Neural cell (in vitro differentiated cells): Measurements from ENCODE around the gene SGMS2. TPM values are rescaled to one million over a fixed set of nuclear protein-coding genes. Genes with fewer than 3 reads are reported as not detected.

Experiments used
- H2AFZ ChIP-seq: fragments of 200-600, 300-800 bp; sonication (generic), shearing (Covaris generic); 2 replicates; pipeline ENCODE4 v1.6.0; 2014; ENCODE audit warnings: low read depth, mild to moderate bottlenecking, antibody characterized with exemption, low read length, moderate library complexity
- H3F3A ChIP-seq: fragments of 200-600 bp; shearing (Covaris generic); 2 replicates; pipeline ENCODE4 v1.6.1; 2016; ENCODE audit warnings: mild to moderate bottlenecking, moderate library complexity, mixed read lengths, antibody characterized with exemption, low read length; ENCODE audit not compliant: insufficient read depth, poor library complexity, severe bottlenecking
- H3K27ac ChIP-seq: fragments of 200-600, 300-800 bp; sonication (generic), shearing (Covaris generic); 2 replicates; pipeline ENCODE4 v1.5.1; 2014; ENCODE audit warnings: mild to moderate bottlenecking, low read length, moderate library complexity
- H3K27me3 ChIP-seq: fragments of 300-800, 200-600 bp; sonication (generic), shearing (Covaris generic); 2 replicates; pipeline ENCODE4 v1.6.0; 2014; ENCODE audit warnings: mild to moderate bottlenecking, low read depth, low read length, moderate library complexity; ENCODE audit not compliant: insufficient read depth
- H3K36me3 ChIP-seq: fragments of 300-800, 200-600 bp; sonication (generic), shearing (Covaris generic); 2 replicates; pipeline ENCODE4 v1.5.1; 2014; ENCODE audit warnings: mild to moderate bottlenecking, antibody characterized with exemption, low read length, moderate library complexity; ENCODE audit not compliant: insufficient read depth
- H3K4me2 ChIP-seq: fragments of 300-800, 200-600 bp; sonication (generic), shearing (Covaris generic); 2 replicates; pipeline ENCODE4 v1.6.0; 2014; ENCODE audit warnings: mild to moderate bottlenecking, low read length
- H3K4me3 ChIP-seq: fragments of 300-800, 200-600 bp; sonication (generic), shearing (Covaris generic); 2 replicates; pipeline ENCODE4 v1.5.1; 2014; ENCODE audit warnings: mild to moderate bottlenecking, low read length, moderate library complexity
- H3K79me2 ChIP-seq: fragments of 200-600 bp; shearing (Covaris generic); replicated peaks from 2 replicates; pipeline ENCODE4 v1.6.0; 2014; ENCODE audit warnings: mild to moderate bottlenecking, low read length, moderate library complexity; ENCODE audit not compliant: insufficient read depth
- H3K9ac ChIP-seq: fragments of 300-800, 200-600 bp; sonication (generic), shearing (Covaris generic); 2 replicates; pipeline ENCODE4 v1.6.1; 2016; ENCODE audit warnings: mild to moderate bottlenecking, low read length, mixed read lengths
- H3K9me2 ChIP-seq: fragments of 200-600 bp; shearing (Covaris generic); 2 replicates; pipeline ENCODE4 v1.6.1; 2016; ENCODE audit warnings: mild to moderate bottlenecking, low read length, mixed read lengths; ENCODE audit not compliant: insufficient read depth
- H3K9me3 ChIP-seq: fragments of 200-600, 300-800 bp; sonication (generic), shearing (Covaris generic); 2 replicates; pipeline ENCODE4 v1.6.1; 2016; ENCODE audit warnings: mild to moderate bottlenecking, mixed run types, low read length, moderate library complexity, mixed read lengths
- H4K20me1 ChIP-seq: fragments of 200-600 bp; shearing (Covaris generic); 2 replicates; pipeline ENCODE4 v1.6.1; 2016; ENCODE audit warnings: mild to moderate bottlenecking, mixed run types; ENCODE audit not compliant: insufficient read depth
- CTCF ChIP-seq: fragments of 450-650 bp; IDR thresholded peaks from 2 replicates; pipeline ENCODE4 v1.5.1; 2014; ENCODE audit warnings: antibody characterized with exemption, mild to moderate bottlenecking, moderate library complexity; ENCODE audit not compliant: poor library complexity, severe bottlenecking
- EP300 ChIP-seq: fragments of 450-650 bp; conservative IDR thresholded peaks from 2 replicates; pipeline ENCODE4 v1.6.1; 2014; ENCODE audit warnings: antibody characterized with exemption, mild to moderate bottlenecking, moderate library complexity; ENCODE audit not compliant: poor library complexity, severe bottlenecking
- EZH2 ChIP-seq: fragments of 200-600, 300-800 bp; shearing (Covaris generic), sonication (generic); IDR thresholded peaks from 2 replicates; pipeline ENCODE4 v1.6.1; 2014; ENCODE audit warnings: antibody characterized with exemption, low read length, borderline replicate concordance, mild to moderate bottlenecking; ENCODE audit not compliant: insufficient read depth, poor library complexity, severe bottlenecking
- MXI1 ChIP-seq: fragments of 450-650 bp; conservative IDR thresholded peaks from 2 replicates; pipeline ENCODE4 v1.6.1; 2014; ENCODE audit warnings: antibody characterized with exemption, mild to moderate bottlenecking; ENCODE audit not compliant: poor library complexity, severe bottlenecking
- POLR2AphosphoS5 ChIP-seq: IDR thresholded peaks from 2 replicates; pipeline ENCODE4 v1.6.1; 2012
- RAD21 ChIP-seq: fragments of 450-650 bp; conservative IDR thresholded peaks from 2 replicates; pipeline ENCODE4 v1.6.1; 2014; ENCODE audit warnings: antibody characterized with exemption, mild to moderate bottlenecking, moderate library complexity
- REST ChIP-seq: IDR thresholded peaks from 2 replicates; pipeline ENCODE4 v1.6.1; 2012; ENCODE audit warnings: borderline replicate concordance
- SMC3 ChIP-seq: fragments of 450-650 bp; conservative IDR thresholded peaks from 2 replicates; pipeline ENCODE4 v1.6.1; 2014; ENCODE audit warnings: antibody characterized with exemption, mild to moderate bottlenecking, moderate library complexity; ENCODE audit not compliant: poor library complexity
- TAF1 ChIP-seq: IDR thresholded peaks from 2 replicates; pipeline ENCODE4 v1.6.1; 2012; ENCODE audit warnings: low read depth
- polyA plus RNA-seq: library from polyadenylated mRNA; depleted of rRNA; stranded (reverse); fragments of >200 nt; gene quantifications from 2 replicates; pipeline ENCODE4 v1.2.3, GENCODE V29; 2014

Gene SGMS2
- polyA plus RNA-seq, 1 donor from 2014 or later: 0.15 TPM

- Histone ChIP-seq H3K79me2 (no peaks in the 10 kb centered on the region), H2AFZ (no peak overlapping the region), H3K9me2 (no peaks in the 10 kb centered on the region), H3K27me3 (peaks cover 3% of the 10 kb centered on the region), H3K9me3 (no peaks in the 10 kb centered on the region), H4K20me1 (no peaks in the 10 kb centered on the region), H3K9ac (no peak overlapping the region), H3K27ac (no peak overlapping the region), H3K36me3 (no peaks in the 10 kb centered on the region), H3K4me3 (no peak overlapping the region), H3F3A (no peaks in the 10 kb centered on the region), H3K4me2 (no peak overlapping the region)
- TF ChIP-seq EP300 (no peak), CTCF (no peak), SMC3 (no peak), REST (no peak), TAF1 (no peak), EZH2 (no peak), MXI1 (no peak), POLR2AphosphoS5 (no peak), RAD21 (no peak)
Observed at GRCh38 chr4:107832275-107832807, 7.6 kb downstream of the SGMS2 start.

GRCh38 chr4:107834241-107834794 is 9.6 kb downstream of the SGMS2 start:
- Histone ChIP-seq H4K20me1 (no peaks in the 10 kb centered on the region), H3K9ac (no peak overlapping the region), H3F3A (no peaks in the 10 kb centered on the region), H3K79me2 (no peaks in the 10 kb centered on the region), H2AFZ (no peak overlapping the region), H3K36me3 (no peaks in the 10 kb centered on the region), H3K4me2 (no peak overlapping the region), H3K4me3 (no peak overlapping the region), H3K9me2 (no peaks in the 10 kb centered on the region), H3K27ac (no peak overlapping the region), H3K9me3 (no peaks in the 10 kb centered on the region), H3K27me3 (no peaks in the 10 kb centered on the region)
- no peak for TF ChIP-seq CTCF
- TF ChIP-seq EP300: no peak
- no peak for TF ChIP-seq POLR2AphosphoS5
- no peak for TF ChIP-seq REST
- TF ChIP-seq TAF1: no peak
- TF ChIP-seq EZH2: no peak
- TF ChIP-seq MXI1: no peak
- TF ChIP-seq SMC3: no peak
- no peak for TF ChIP-seq RAD21
